ENCODE results near the gene GAS2L2.

DNA sequence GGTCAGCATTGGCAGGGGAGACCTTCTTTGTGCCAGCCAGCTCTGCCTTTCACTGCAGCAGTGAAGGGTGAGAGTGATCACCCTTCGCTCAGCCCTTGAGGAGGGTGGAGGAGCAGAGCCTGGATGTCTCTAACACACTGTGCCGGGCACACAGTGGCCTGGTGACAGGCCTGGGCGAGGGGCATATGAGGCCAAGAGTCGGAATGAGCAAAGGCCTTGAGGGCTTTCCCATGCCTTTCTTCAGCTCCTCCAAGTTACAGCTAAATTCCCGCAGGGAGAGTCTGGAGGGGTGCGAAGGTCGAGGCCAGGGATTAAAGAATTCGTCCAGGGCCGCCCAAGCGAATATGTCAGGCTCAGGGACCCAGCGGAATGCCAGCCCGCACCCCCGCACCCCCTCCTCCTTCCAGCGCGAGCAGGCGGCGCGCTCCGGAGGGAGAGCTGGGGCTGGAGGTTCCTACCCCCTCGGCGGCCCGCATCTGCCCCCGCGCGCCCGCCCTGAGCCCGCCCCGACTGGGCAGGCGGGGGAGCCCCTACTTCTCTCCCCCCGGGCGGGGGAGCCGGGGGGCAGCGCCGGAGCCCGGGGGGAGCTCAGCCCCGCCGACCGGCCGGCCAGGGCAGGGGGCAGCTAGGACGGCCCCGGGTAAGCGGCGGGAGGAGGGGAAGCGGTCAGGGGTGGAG is 21.7 kb downstream of the GAS2L2 start, which contains the start of gene RASL10B:
- no peak for TF ChIP-seq POLR2A (IDR thresholded peaks at IDR 0.05)
- TF ChIP-seq, protein P1, sequence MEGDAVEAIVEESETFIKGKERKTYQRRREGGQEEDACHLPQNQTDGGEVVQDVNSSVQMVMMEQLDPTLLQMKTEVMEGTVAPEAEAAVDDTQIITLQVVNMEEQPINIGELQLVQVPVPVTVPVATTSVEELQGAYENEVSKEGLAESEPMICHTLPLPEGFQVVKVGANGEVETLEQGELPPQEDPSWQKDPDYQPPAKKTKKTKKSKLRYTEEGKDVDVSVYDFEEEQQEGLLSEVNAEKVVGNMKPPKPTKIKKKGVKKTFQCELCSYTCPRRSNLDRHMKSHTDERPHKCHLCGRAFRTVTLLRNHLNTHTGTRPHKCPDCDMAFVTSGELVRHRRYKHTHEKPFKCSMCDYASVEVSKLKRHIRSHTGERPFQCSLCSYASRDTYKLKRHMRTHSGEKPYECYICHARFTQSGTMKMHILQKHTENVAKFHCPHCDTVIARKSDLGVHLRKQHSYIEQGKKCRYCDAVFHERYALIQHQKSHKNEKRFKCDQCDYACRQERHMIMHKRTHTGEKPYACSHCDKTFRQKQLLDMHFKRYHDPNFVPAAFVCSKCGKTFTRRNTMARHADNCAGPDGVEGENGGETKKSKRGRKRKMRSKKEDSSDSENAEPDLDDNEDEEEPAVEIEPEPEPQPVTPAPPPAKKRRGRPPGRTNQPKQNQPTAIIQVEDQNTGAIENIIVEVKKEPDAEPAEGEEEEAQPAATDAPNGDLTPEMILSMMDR (IDR thresholded peaks at IDR 0.05), result no peak
